ENCODE measurements around the gene PSKH1.
A peak's percentile ranks its signal among the peaks of the same experiment; 100 is the strongest.
"Not testable (repeated sequence)": the region's sequence is repeated elsewhere in the genome, so short reads cannot be mapped to it uniquely, and the experiment has no call there.

Gene PSKH1

GRCh38 chr16:67927131-67927941 is 34.3 kb downstream of the PSKH1 start:
- DNase-seq: no peak

- DNase-seq: no peak
Measured at GRCh38 chr16:67928147-67928546, 35.1 kb downstream of the PSKH1 start.

GRCh38 chr16:67928561-67929364 is 35.7 kb downstream of the PSKH1 start:
- DNase-seq: peak; percentile 70

- no peak for DNase-seq
Measured at GRCh38 chr16:67930191-67930590, 37.1 kb downstream of the PSKH1 start.

- DNase-seq: no peak
Measured at GRCh38 chr16:67930678-67931211, 37.7 kb downstream of the PSKH1 start.

GRCh38 chr16:67931712-67932461 is 38.8 kb downstream of the PSKH1 start, which contains the start of gene CTRL:
Gene CTRL, minus strand, starts transcription at chr16:67931862. Its CDS starts 10 bp downstream, at chr16:67931852.
- no peak for DNase-seq

- DNase-seq: no peak
Measured at GRCh38 chr16:67932462-67932840, 39.4 kb downstream of the PSKH1 start.

GRCh38 chr16:67933805-67934204 is 40.8 kb downstream of the PSKH1 start:
- no peak for DNase-seq

- no peak for DNase-seq
Measured at GRCh38 chr16:67934306-67935100, 41.4 kb downstream of the PSKH1 start.

- DNase-seq: no peak
Measured at GRCh38 chr16:67935101-67935401, 42.0 kb downstream of the PSKH1 start.

GRCh38 chr16:67935402-67936123 is 42.5 kb downstream of the PSKH1 start:
- peak; percentile 95 for DNase-seq

- DNase-seq: no peak
Measured at GRCh38 chr16:67936124-67936879, 43.2 kb downstream of the PSKH1 start, which contains the start of gene PSMB10. Gene PSMB10, minus strand, starts transcription at chr16:67936850. Its CDS starts 101 bp downstream, at chr16:67936749.

GRCh38 chr16:67936880-67937605 is 44.0 kb downstream of the PSKH1 start:
- no peak for DNase-seq

GRCh38 chr16:67937713-67938112 is 44.7 kb downstream of the PSKH1 start:
- DNase-seq: not testable (repeated sequence)

GRCh38 chr16:67939507-67940445 is 46.7 kb downstream of the PSKH1 start:
- DNase-seq: no peak

- no peak for DNase-seq
Measured at GRCh38 chr16:67940446-67941089, 47.5 kb downstream of the PSKH1 start.

GRCh38 chr16:67941469-67942199 is 48.6 kb downstream of the PSKH1 start:
- DNase-seq: no peak

- DNase-seq: no peak
Measured at GRCh38 chr16:67942200-67942509, 49.1 kb downstream of the PSKH1 start.

All from NCI-H2107 (cell line).